ENCODE measurements around the gene DLL4. TPM values are rescaled to one million over a fixed set of nuclear protein-coding genes. Genes with fewer than 3 reads are reported as not detected.

The DLL4 gene
- 0.26 TPM in 1 of 2 replicates, not detected in the other for total RNA-seq (2014; rRNA removed; shearing (Covaris generic))

GRCh38 chr15:40928821-40929659 is at the start of gene DLL4:
Gene DLL4 (plus strand): TSS chr15:40929340. CDS start chr15:40929669, 329 bp downstream.
- Histone ChIP-seq H3K27me3 (ENCODE audit: control insufficient read depth, insufficient read depth, low read length) (peaks cover 90% of the 10 kb centered on the region), H3K36me3 (replicated peaks; ENCODE audit: control insufficient read depth, insufficient read depth, low read length) (no peaks in the 10 kb centered on the region), H3K4me3 (ENCODE audit: insufficient read depth, low read depth, low read length) (peak within 1 kb of the TSS; percentile 46)
- DNase-seq = peak; percentile 98

- Histone ChIP-seq H3K27me3 (ENCODE audit: control insufficient read depth, insufficient read depth, low read length) (no peaks in the 10 kb centered on the region), H3K36me3 (replicated peaks; ENCODE audit: control insufficient read depth, insufficient read depth, low read length) (no peaks in the 10 kb centered on the region), H3K4me3 (ENCODE audit: insufficient read depth, low read depth, low read length) (no peak overlapping the region)
- no peak for DNase-seq
Measured at GRCh38 chr15:40879609-40880008, 49.5 kb upstream of the DLL4 start.

- H3K36me3 ChIP-seq (replicated peaks; ENCODE audit: control insufficient read depth, insufficient read depth, low read length) = no peaks in the 10 kb centered on the region
- H3K4me3 ChIP-seq (ENCODE audit: insufficient read depth, low read depth, low read length) = no peak overlapping the region
- H3K27me3 ChIP-seq (ENCODE audit: control insufficient read depth, insufficient read depth, low read length) = no peaks in the 10 kb centered on the region
- DNase-seq = no peak
Measured at GRCh38 chr15:40881351-40881750, 47.8 kb upstream of the DLL4 start.

- Histone ChIP-seq H3K4me3 (ENCODE audit: insufficient read depth, low read depth, low read length) (no peak overlapping the region), H3K36me3 (replicated peaks; ENCODE audit: control insufficient read depth, insufficient read depth, low read length) (no peaks in the 10 kb centered on the region), H3K27me3 (ENCODE audit: control insufficient read depth, insufficient read depth, low read length) (no peaks in the 10 kb centered on the region)
- peak; percentile 11 for DNase-seq
Measured at GRCh38 chr15:40886586-40886985, 42.6 kb upstream of the DLL4 start.

GRCh38 chr15:40889112-40889511 is 40.0 kb upstream of the DLL4 start:
- peaks cover 4% of the 10 kb centered on the region for H3K27me3 ChIP-seq (ENCODE audit: control insufficient read depth, insufficient read depth, low read length)
- no peaks in the 10 kb centered on the region for H3K36me3 ChIP-seq (replicated peaks; ENCODE audit: control insufficient read depth, insufficient read depth, low read length)
- DNase-seq = no peak
- H3K4me3 ChIP-seq (ENCODE audit: insufficient read depth, low read depth, low read length) = no peak overlapping the region

GRCh38 chr15:40891138-40891537 is 38.0 kb upstream of the DLL4 start:
- H3K27me3 ChIP-seq (ENCODE audit: control insufficient read depth, insufficient read depth, low read length) = peaks cover 4% of the 10 kb centered on the region
- DNase-seq = no peak
- no peak overlapping the region for H3K4me3 ChIP-seq (ENCODE audit: insufficient read depth, low read depth, low read length)

GRCh38 chr15:40891810-40892446 is 37.2 kb upstream of the DLL4 start:
- peak; percentile 70 for DNase-seq
- Histone ChIP-seq H3K27me3 (ENCODE audit: control insufficient read depth, insufficient read depth, low read length) (peaks cover 4% of the 10 kb centered on the region), H3K36me3 (replicated peaks; ENCODE audit: control insufficient read depth, insufficient read depth, low read length) (peaks cover 6% of the 10 kb centered on the region), H3K4me3 (ENCODE audit: insufficient read depth, low read depth, low read length) (no peak overlapping the region)

More at GRCh38 chr15:40891138-40891537, 38.0 kb upstream of the DLL4 start:
- peaks cover 4% of the 10 kb centered on the region for H3K36me3 ChIP-seq (replicated peaks; ENCODE audit: control insufficient read depth, insufficient read depth, low read length)

GRCh38 chr15:40892447-40893012 is 36.6 kb upstream of the DLL4 start:
- H3K36me3 ChIP-seq (replicated peaks; ENCODE audit: control insufficient read depth, insufficient read depth, low read length) = peaks cover 7% of the 10 kb centered on the region
- no peak overlapping the region for H3K4me3 ChIP-seq (ENCODE audit: insufficient read depth, low read depth, low read length)
- DNase-seq = peak; percentile 8
- peaks cover 4% of the 10 kb centered on the region for H3K27me3 ChIP-seq (ENCODE audit: control insufficient read depth, insufficient read depth, low read length)

- H3K4me3 ChIP-seq (ENCODE audit: insufficient read depth, low read depth, low read length) = no peak overlapping the region
- peaks cover 4% of the 10 kb centered on the region for H3K27me3 ChIP-seq (ENCODE audit: control insufficient read depth, insufficient read depth, low read length)
- peaks cover 8% of the 10 kb centered on the region for H3K36me3 ChIP-seq (replicated peaks; ENCODE audit: control insufficient read depth, insufficient read depth, low read length)
- DNase-seq = peak; percentile 40
Measured at GRCh38 chr15:40893019-40893670, 36.0 kb upstream of the DLL4 start.

GRCh38 chr15:40893733-40894680 is 35.1 kb upstream of the DLL4 start, which contains the start of gene VPS18:
Gene VPS18 (plus strand): TSS chr15:40894450. CDS start chr15:40894769, 319 bp downstream.
- H3K36me3 ChIP-seq (replicated peaks; ENCODE audit: control insufficient read depth, insufficient read depth, low read length) = peaks cover 8% of the 10 kb centered on the region
- peaks cover 4% of the 10 kb centered on the region for H3K27me3 ChIP-seq (ENCODE audit: control insufficient read depth, insufficient read depth, low read length)
- H3K4me3 ChIP-seq (ENCODE audit: insufficient read depth, low read depth, low read length) = peak within 1 kb of the TSS; percentile 82
- peak; percentile 97 for DNase-seq

GRCh38 chr15:40894681-40895448 is 34.3 kb upstream of the DLL4 start:
- Histone ChIP-seq H3K27me3 (ENCODE audit: control insufficient read depth, insufficient read depth, low read length) (peaks cover 4% of the 10 kb centered on the region), H3K36me3 (replicated peaks; ENCODE audit: control insufficient read depth, insufficient read depth, low read length) (peaks cover 14% of the 10 kb centered on the region), H3K4me3 (ENCODE audit: insufficient read depth, low read depth, low read length) (peak overlapping the region; percentile 82)
- peak; percentile 90 for DNase-seq

- peaks cover 34% of the 10 kb centered on the region for H3K36me3 ChIP-seq (replicated peaks; ENCODE audit: control insufficient read depth, insufficient read depth, low read length)
- H3K4me3 ChIP-seq (ENCODE audit: insufficient read depth, low read depth, low read length) = no peak overlapping the region
- peak; percentile 43 for DNase-seq
- no peaks in the 10 kb centered on the region for H3K27me3 ChIP-seq (ENCODE audit: control insufficient read depth, insufficient read depth, low read length)
Measured at GRCh38 chr15:40899536-40900207, 29.5 kb upstream of the DLL4 start.
